ENCODE data around the gene ST8SIA4. TPM values are rescaled to one million over a fixed set of nuclear protein-coding genes. Genes with fewer than 3 reads are reported as not detected.
A peak's percentile ranks its signal among the peaks of the same experiment; 100 is the strongest.

ST8SIA4 gene
- total RNA-seq, result 1 to 10 TPM; 2.6 to 4.6 (median 4.5) TPM

GRCh38 chr5:100903039-100903887 is at the start of gene ST8SIA4:
TSS of gene ST8SIA4 (minus strand) at chr5:100903282. CDS start at chr5:100902955, 327 bp downstream.
- TF ChIP-seq POLR2A (IDR thresholded peaks at IDR 0.05) (no peak), POLR2AphosphoS5 (IDR thresholded peaks at IDR 0.05) (no peak)
- TF ChIP-seq, protein P1, sequence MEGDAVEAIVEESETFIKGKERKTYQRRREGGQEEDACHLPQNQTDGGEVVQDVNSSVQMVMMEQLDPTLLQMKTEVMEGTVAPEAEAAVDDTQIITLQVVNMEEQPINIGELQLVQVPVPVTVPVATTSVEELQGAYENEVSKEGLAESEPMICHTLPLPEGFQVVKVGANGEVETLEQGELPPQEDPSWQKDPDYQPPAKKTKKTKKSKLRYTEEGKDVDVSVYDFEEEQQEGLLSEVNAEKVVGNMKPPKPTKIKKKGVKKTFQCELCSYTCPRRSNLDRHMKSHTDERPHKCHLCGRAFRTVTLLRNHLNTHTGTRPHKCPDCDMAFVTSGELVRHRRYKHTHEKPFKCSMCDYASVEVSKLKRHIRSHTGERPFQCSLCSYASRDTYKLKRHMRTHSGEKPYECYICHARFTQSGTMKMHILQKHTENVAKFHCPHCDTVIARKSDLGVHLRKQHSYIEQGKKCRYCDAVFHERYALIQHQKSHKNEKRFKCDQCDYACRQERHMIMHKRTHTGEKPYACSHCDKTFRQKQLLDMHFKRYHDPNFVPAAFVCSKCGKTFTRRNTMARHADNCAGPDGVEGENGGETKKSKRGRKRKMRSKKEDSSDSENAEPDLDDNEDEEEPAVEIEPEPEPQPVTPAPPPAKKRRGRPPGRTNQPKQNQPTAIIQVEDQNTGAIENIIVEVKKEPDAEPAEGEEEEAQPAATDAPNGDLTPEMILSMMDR (IDR thresholded peaks at IDR 0.05), result no peak
- Histone ChIP-seq H3K27me3 (peaks cover 0 to 7% of the 10 kb centered on the region in 2 donors), H3K4me3 (peak within 1 kb of the TSS; percentile 46 to 66 (median 55)), H3K27ac (peak within 1 kb of the TSS; percentile 6 to 46), H3K9me3 (no peaks in the 10 kb centered on the region), H3K36me3 (no peaks in the 10 kb centered on the region), H3K4me1 (no peaks in the 10 kb centered on the region)
- DNase-seq (ENCODE audit: low spot score in 2 of 2), result peak; percentile 54 to 55
- intact Hi-C loops (cut with DNase I; ENCODE audit: low total_unique reads), result no loop called here

DNA sequence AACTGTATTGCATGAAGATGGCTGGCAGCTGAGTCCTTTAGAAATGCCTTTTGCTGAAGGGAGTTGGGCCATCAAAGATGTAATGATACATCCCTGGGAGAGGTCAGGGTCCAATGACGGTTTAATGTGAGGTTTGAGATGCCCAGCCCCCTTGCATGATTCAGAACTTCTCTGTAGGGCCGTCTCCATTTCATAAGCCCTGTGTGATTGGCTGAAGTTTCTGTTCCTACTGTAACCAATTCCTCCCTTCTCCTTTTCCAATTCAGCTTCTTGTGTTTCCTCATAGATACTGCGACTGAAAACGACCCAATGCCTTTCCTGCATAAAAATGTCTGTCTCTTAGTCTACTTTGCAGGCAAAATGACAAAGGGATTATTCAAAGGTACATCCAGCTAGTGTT is 47.9 kb upstream of the ST8SIA4 start:
- no peak for DNase-seq (ENCODE audit: low spot score in 2 of 2)
- H3K27ac ChIP-seq, result no peak overlapping the region
- H3K27me3 ChIP-seq, result no peaks in the 10 kb centered on the region

DNA sequence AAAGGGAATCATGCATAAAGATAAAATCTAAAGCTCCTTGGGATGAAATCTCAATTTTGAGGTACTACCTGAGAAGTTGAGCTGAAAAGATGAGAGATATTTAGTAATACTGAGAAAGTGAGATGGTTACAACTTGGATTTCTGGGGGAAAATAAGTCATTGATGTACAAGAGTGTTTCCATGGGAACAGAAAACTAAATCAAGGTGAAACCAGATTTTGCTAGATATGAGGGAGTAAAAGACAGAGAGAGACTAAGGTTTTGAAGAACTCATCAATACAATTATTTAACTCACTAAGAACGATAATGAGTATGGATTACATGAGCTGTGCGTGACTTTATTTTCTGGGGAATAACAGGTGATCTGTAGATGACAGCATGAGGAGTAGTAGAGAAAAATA is 10.2 kb upstream of the ST8SIA4 start:
- intact Hi-C loops (cut with DNase I; ENCODE audit: low total_unique reads), result no loop called here
- no peaks in the 10 kb centered on the region for H3K4me1 ChIP-seq
- H3K9me3 ChIP-seq, result peaks cover 4 to 6% of the 10 kb centered on the region in 2 donors
- H3K4me3 ChIP-seq, result no peak overlapping the region
- TF ChIP-seq, protein P1 (IDR thresholded peaks at IDR 0.05), result no peak
- TF ChIP-seq POLR2A (IDR thresholded peaks at IDR 0.05) (no peak), POLR2AphosphoS5 (IDR thresholded peaks at IDR 0.05) (no peak)
- no peak overlapping the region for H3K27ac ChIP-seq
- no peaks in the 10 kb centered on the region for H3K27me3 ChIP-seq
- H3K36me3 ChIP-seq, result no peaks in the 10 kb centered on the region
- DNase-seq (ENCODE audit: low spot score in 2 of 2), result no peak

More for the DNA sequence above, 47.9 kb upstream of the ST8SIA4 start:
- Histone ChIP-seq H3K4me3 (no peak overlapping the region), H3K36me3 (no peaks in the 10 kb centered on the region), H3K9me3 (no peaks in the 10 kb centered on the region), H3K4me1 (no peaks in the 10 kb centered on the region)
- intact Hi-C loops (cut with DNase I; ENCODE audit: low total_unique reads), result no loop called here
- TF ChIP-seq, protein P1 (IDR thresholded peaks at IDR 0.05), result no peak
- TF ChIP-seq POLR2A (IDR thresholded peaks at IDR 0.05), result no peak
- no peak for TF ChIP-seq POLR2AphosphoS5 (IDR thresholded peaks at IDR 0.05)

GRCh38 chr5:100909034-100909433 is 6.0 kb upstream of the ST8SIA4 start:
- no peaks in the 10 kb centered on the region for H3K36me3 ChIP-seq
- TF ChIP-seq, protein P1 (IDR thresholded peaks at IDR 0.05), result no peak
- TF ChIP-seq POLR2AphosphoS5 (IDR thresholded peaks at IDR 0.05), result no peak
- TF ChIP-seq POLR2A (IDR thresholded peaks at IDR 0.05), result no peak
- no peak for DNase-seq (ENCODE audit: low spot score in 2 of 2)
- intact Hi-C loops (cut with DNase I; ENCODE audit: low total_unique reads), result no loop called here
- H3K4me1 ChIP-seq, result no peaks in the 10 kb centered on the region
- no peak overlapping the region for H3K27ac ChIP-seq
- H3K4me3 ChIP-seq, result no peak overlapping the region
- no peaks in the 10 kb centered on the region for H3K27me3 ChIP-seq
- no peaks in the 10 kb centered on the region for H3K9me3 ChIP-seq

GRCh38 chr5:100905259-100905914 is 2.3 kb upstream of the ST8SIA4 start:
- TF ChIP-seq, protein P1 (IDR thresholded peaks at IDR 0.05), result no peak
- TF ChIP-seq POLR2A (IDR thresholded peaks at IDR 0.05), result no peak
- no peak for TF ChIP-seq POLR2AphosphoS5 (IDR thresholded peaks at IDR 0.05)
- intact Hi-C loops (cut with DNase I; ENCODE audit: low total_unique reads), result no loop called here
- Histone ChIP-seq H3K4me3 (peak overlapping the region in 1 of 3 donors; percentile 15), H3K27me3 (peaks cover 0 to 7% of the 10 kb centered on the region in 2 donors), H3K36me3 (no peaks in the 10 kb centered on the region), H3K9me3 (no peaks in the 10 kb centered on the region), H3K27ac (no peak overlapping the region), H3K4me1 (no peaks in the 10 kb centered on the region)
- no peak for DNase-seq (ENCODE audit: low spot score in 2 of 2)
